Measurements from ENCODE around the gene ABHD8.

DNA sequence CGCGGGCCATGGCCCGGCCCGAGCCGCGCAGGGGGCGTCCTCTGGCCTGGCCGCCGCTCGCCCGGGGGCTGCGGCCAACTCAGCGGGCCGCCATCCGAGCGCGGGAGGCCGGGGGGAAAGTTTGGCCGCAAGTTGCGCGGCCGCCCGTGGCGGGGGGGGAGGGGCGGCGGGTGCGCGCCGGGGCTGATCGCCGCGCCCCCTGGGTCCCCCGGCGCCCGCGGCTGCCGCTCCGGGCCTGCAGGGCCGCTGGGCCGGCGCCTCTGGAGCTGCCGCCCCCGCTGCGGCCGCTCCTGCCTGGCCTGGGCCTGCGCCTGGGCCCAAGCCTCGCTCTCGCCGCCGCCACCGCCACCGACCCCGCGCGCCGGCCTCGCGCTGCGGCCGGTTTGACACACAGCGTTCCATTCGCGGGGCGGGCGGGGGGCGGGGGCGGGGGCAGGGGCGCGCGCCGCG lies 57.7 kb downstream of the ABHD8 start, which contains the start of gene NR2F6:
- TF ChIP-seq, protein P1, sequence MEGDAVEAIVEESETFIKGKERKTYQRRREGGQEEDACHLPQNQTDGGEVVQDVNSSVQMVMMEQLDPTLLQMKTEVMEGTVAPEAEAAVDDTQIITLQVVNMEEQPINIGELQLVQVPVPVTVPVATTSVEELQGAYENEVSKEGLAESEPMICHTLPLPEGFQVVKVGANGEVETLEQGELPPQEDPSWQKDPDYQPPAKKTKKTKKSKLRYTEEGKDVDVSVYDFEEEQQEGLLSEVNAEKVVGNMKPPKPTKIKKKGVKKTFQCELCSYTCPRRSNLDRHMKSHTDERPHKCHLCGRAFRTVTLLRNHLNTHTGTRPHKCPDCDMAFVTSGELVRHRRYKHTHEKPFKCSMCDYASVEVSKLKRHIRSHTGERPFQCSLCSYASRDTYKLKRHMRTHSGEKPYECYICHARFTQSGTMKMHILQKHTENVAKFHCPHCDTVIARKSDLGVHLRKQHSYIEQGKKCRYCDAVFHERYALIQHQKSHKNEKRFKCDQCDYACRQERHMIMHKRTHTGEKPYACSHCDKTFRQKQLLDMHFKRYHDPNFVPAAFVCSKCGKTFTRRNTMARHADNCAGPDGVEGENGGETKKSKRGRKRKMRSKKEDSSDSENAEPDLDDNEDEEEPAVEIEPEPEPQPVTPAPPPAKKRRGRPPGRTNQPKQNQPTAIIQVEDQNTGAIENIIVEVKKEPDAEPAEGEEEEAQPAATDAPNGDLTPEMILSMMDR (IDR thresholded peaks at IDR 0.05): no peak
- no peak for TF ChIP-seq POLR2A (IDR thresholded peaks at IDR 0.05)

Measured in testis (tissue), 2 donors.